NCI-H526 (cell line): ENCODE data around the gene TNFAIP8L1.
"Not testable (repeated sequence)": the region's sequence is repeated elsewhere in the genome, so short reads cannot be mapped to it uniquely, and the experiment has no call there.

Source experiments
- DNase-seq, 2 experiments: peaks; one replicate each; lab custom pipeline; 2025; lab: John Stamatoyannopoulos, UW

TNFAIP8L1 gene

GRCh38 chr19:4638828-4639530 lies at the start of gene TNFAIP8L1:
Gene TNFAIP8L1, plus strand, starts transcription at chr19:4639516. Its CDS starts 12,354 bp downstream, at chr19:4651870.
- DNase-seq: peak; percentile 79 to 96

- peak in 1 of 2 experiments; percentile 21 for DNase-seq
Observed at GRCh38 chr19:4589579-4590410, 49.5 kb upstream of the TNFAIP8L1 start.

GRCh38 chr19:4590559-4590958 lies 48.8 kb upstream of the TNFAIP8L1 start:
- no peak for DNase-seq

- no peak for DNase-seq
Observed at GRCh38 chr19:4591320-4591719, 48.0 kb upstream of the TNFAIP8L1 start.

GRCh38 chr19:4592445-4592844 lies 46.9 kb upstream of the TNFAIP8L1 start:
- DNase-seq: no peak

- DNase-seq: no peak
Observed at GRCh38 chr19:4593409-4593851, 45.9 kb upstream of the TNFAIP8L1 start.

GRCh38 chr19:4594201-4594600 lies 45.1 kb upstream of the TNFAIP8L1 start:
- DNase-seq: no peak

- DNase-seq: not testable (repeated sequence)
Observed at GRCh38 chr19:4595158-4595557, 44.2 kb upstream of the TNFAIP8L1 start.

GRCh38 chr19:4596033-4596904 lies 43.0 kb upstream of the TNFAIP8L1 start:
- DNase-seq: no peak

GRCh38 chr19:4597278-4597974 lies 41.9 kb upstream of the TNFAIP8L1 start:
- no peak for DNase-seq

- DNase-seq: peak in 1 of 2 experiments; percentile 53
Observed at GRCh38 chr19:4597975-4598671, 41.2 kb upstream of the TNFAIP8L1 start.

- DNase-seq: no peak
Observed at GRCh38 chr19:4598712-4599111, 40.6 kb upstream of the TNFAIP8L1 start.

- DNase-seq: no peak
Observed at GRCh38 chr19:4600082-4600481, 39.2 kb upstream of the TNFAIP8L1 start.

GRCh38 chr19:4600893-4601292 lies 38.4 kb upstream of the TNFAIP8L1 start:
- no peak for DNase-seq

GRCh38 chr19:4602173-4602788 lies 37.0 kb upstream of the TNFAIP8L1 start:
- DNase-seq: no peak

GRCh38 chr19:4602915-4603314 lies 36.4 kb upstream of the TNFAIP8L1 start:
- no peak for DNase-seq

GRCh38 chr19:4604912-4605311 lies 34.4 kb upstream of the TNFAIP8L1 start:
- DNase-seq: no peak

- no peak for DNase-seq
Observed at GRCh38 chr19:4606181-4606580, 33.1 kb upstream of the TNFAIP8L1 start.

- DNase-seq: peak in 1 of 2 experiments; percentile 71
Observed at GRCh38 chr19:4606921-4607678, 32.2 kb upstream of the TNFAIP8L1 start.
